GM18526 (cell line): ENCODE data around the gene CMTR1.

Experiments
- POLR2A ChIP-seq: IDR thresholded peaks from 3 replicates; pipeline ENCODE4 v1.6.1; 2011; ENCODE audit not compliant: insufficient read length; ENCODE audit errors: extremely low read depth

The CMTR1 gene

GRCh38 chr6:37520926-37521325, 87.9 kb downstream of the CMTR1 start:
- TF ChIP-seq POLR2A, result no peak

- TF ChIP-seq POLR2A, result no peak
Observed at GRCh38 chr6:37521674-37522073, 88.7 kb downstream of the CMTR1 start.

GRCh38 chr6:37522836-37523235, 89.8 kb downstream of the CMTR1 start:
- TF ChIP-seq POLR2A, result no peak

DNA sequence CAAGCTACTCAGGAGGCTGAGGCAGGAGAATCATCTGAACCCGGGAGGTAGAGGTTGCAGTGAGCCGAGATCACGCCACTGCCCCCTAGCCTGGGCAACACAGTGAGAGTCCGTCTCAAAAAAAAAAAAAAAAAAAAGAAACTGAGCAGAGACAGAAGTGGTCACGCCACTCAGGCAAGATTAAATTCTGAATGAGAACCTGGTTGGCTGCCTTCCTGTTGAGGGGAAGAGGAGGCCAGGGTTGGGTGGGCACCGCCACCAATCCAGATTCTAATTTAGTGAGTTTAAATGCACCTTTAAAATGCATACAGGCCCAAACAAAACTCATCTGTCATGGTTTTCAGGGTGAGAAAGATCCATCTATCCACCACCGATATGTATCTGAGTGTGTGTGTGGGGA, 90.4 kb downstream of the CMTR1 start:
- TF ChIP-seq POLR2A, result no peak

DNA sequence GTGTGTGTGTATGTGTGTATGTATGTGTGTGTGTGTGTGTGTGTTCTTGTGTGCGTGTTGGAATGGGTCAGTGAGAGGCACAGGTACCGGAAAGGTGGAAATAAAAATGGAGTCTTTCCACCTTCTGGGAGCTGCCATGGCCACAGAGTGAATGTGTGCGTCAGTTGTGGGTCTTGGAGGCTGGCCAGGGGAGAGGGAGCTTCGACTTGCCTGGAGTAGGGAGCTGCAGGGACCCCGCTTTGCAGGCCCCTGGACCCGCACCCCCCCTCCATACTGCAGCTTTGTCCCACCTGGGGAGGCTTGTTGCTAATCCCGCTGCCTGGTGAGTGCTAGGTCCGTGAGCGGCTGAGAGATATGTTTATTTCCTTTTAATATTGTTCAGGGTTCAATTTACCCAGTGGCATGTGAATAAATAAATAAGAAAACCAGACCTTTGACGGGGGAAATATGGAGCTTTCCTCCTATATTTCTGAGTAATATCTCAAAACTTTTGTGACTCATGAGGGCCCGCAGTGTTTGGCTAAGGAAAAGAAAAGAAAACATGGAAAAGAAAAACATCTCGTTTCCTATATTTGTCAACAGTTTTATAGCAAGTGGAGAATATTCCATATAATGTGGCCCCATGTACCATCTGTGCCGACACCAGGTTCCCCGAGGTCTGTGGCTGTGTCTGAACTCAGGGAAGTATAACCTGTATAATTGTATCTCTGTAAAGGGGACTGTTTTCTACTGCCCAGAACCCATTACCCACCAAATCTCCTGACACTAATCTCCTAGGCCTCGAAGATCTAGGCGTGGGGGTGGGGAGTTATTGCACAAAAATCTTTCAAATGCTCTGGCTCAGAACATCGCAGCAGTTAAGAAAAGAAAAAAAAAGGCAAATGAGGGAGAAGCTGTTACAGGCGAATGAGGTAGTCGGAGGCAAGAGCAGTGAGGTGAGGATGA, 91.3 kb downstream of the CMTR1 start:
- no peak for TF ChIP-seq POLR2A

DNA sequence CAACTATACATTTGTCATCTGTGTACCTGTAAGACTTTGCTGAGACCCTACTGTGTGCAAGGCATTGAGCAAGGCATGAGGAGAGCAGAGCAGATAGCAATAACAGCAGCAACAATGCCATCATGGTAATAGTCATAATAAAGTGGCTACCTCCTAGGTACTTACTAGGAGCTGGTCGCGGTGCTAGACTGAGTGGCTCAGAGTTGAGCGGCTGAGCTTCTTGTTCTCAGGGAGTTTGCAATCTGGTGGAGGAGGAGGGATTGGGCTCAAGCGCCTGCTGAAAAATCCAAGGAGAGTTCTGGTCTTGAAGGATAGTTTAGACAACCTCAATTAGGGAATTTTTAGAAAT, 91.9 kb downstream of the CMTR1 start:
- no peak for TF ChIP-seq POLR2A

DNA sequence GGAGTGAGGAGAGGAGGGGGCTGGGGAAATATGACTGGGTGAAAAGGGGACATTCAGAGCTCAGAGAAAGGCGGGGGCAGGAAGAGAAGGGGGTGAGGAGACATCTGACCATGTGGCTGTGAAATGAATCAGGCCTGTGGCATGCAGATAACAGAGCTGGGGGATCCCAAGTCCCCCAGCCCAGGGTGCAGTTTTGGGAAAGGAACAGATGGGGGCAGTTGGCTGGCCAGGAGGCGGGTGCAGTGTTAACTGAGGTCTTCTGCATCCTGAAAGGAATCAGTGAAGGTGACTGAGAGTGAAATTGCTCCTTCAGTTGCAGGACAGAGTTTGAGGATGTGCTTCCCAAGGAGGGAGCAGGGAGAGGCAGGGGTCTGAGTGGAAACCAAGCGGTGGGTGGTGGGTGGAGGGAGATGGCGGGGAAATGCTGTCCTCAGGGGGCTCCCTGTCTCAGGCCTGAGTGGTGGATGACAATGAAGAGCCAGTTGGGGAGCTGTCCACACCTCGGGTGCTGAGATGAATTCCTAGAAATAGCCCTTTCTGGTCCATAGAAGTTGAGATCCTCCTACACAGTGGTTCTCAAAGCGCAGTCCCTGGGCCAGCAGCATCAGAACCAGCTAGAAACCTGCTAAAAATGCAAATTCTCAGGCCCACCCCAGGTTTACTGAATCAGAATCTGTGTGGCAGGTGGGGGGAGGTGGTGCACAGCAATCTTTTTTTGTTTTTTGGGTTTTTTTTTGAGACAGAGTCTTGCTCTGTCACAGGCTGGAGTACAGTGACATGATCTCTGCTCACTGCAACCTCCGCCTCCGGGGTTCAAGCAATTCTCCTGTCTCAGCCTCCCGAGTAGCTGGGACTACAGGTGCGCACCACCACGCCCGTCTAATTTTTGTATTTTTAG, 92.7 kb downstream of the CMTR1 start:
- TF ChIP-seq POLR2A, result no peak

DNA sequence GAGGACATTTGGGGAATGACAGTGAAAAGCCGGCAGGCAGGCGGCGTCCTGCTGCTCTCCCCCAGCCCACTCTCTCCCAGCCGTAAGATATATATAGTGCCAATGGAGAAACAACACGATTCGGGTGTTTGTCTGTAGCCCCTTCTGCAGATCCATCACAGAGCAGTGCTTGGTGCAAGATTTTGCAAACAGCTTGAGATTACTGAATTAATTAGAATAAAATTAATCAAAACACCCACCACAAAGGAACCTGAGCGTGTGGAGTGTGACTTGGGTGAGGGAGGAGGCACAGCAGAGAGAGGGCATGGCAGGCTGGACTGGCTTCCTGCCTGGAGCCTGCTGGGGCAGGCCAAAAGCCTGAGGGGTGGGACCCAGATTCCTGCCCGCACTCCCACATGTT, 95.5 kb downstream of the CMTR1 start:
- no peak for TF ChIP-seq POLR2A

DNA sequence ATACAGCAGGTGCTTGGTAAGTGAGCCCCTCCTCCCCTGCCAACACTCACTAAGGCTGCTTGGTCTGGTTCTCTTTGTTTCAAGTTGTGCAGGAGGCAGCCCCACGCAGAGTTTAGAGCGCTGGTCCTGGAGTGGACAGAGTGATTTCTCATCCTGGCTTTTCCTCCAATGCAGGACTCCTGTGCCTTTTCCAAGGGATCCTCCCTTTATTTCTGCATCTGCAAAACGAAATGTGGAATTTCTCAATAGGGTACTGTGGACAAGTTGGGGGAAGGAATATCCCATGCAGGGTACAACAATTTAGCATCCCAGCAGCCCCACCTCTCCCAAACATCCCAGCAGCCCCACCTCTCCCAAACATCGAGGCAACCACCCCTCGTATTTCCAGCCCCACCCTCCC, 97.3 kb downstream of the CMTR1 start:
- TF ChIP-seq POLR2A, result no peak

DNA sequence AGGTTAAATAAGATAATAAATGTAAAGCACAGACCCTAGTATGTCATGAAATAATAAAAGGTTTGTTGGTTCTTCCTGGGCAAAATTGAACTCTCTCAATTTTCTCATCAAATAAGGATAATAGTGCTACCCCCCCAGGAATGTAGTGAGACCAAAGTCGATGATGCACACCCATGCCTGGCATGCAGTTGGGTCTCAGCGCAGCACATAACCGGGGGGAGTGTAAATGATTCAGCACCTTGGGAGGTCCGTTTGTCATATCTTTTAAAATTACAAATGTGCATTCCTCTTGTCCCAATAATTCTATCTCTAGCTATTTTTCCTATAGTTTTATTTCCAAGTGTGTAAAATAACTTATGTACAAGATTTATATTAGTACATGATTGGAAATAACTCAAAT, 98.0 kb downstream of the CMTR1 start:
- TF ChIP-seq POLR2A, result no peak
